ENCODE measurements around the gene SUN1.

DNA sequence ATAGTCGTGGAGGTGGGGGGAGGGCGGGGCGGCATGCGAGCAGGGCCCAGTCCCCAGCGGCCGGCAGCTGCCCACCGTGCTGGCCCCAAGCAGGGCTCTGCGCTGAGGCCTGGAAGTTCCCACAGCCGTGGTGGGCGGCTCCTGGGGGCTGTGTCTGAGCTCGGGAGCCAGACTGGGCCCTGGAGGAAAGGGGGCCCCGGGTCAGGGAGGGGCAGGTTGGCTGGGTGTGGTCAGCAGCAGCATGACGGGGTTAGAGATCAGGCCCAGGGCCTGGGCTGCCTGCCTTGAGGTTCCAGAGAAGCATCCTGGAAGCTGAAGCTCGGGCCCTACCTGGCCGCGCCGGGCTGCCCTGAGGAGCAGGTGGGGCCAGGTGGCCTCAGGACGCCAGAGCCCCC lies 66.2 kb downstream of the SUN1 start:
- no peak for TF ChIP-seq TAF1 (IDR thresholded peaks at IDR 0.05; ENCODE audit: borderline replicate concordance, insufficient read depth, low read length)
- TF ChIP-seq, protein P1, sequence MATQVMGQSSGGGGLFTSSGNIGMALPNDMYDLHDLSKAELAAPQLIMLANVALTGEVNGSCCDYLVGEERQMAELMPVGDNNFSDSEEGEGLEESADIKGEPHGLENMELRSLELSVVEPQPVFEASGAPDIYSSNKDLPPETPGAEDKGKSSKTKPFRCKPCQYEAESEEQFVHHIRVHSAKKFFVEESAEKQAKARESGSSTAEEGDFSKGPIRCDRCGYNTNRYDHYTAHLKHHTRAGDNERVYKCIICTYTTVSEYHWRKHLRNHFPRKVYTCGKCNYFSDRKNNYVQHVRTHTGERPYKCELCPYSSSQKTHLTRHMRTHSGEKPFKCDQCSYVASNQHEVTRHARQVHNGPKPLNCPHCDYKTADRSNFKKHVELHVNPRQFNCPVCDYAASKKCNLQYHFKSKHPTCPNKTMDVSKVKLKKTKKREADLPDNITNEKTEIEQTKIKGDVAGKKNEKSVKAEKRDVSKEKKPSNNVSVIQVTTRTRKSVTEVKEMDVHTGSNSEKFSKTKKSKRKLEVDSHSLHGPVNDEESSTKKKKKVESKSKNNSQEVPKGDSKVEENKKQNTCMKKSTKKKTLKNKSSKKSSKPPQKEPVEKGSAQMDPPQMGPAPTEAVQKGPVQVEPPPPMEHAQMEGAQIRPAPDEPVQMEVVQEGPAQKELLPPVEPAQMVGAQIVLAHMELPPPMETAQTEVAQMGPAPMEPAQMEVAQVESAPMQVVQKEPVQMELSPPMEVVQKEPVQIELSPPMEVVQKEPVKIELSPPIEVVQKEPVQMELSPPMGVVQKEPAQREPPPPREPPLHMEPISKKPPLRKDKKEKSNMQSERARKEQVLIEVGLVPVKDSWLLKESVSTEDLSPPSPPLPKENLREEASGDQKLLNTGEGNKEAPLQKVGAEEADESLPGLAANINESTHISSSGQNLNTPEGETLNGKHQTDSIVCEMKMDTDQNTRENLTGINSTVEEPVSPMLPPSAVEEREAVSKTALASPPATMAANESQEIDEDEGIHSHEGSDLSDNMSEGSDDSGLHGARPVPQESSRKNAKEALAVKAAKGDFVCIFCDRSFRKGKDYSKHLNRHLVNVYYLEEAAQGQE (IDR thresholded peaks at IDR 0.05; ENCODE audit: insufficient read depth in 1 of 2, low read depth in 2 of 2, low read length in 2 of 2), result no peak

Data from PFSK-1 (cell line).